PC-9 (cell line): Measurements from ENCODE around the gene VSTM5. TPM values are rescaled to one million over a fixed set of nuclear protein-coding genes. Genes with fewer than 3 reads are reported as not detected.

ENCODE experiments used
- Bru-seq: library from RNA; stranded (reverse); fragments of 400-500 nt; gene quantifications from one replicate; lab custom pipeline; 2021; lab: Mats Ljungman, UMichigan
- BruChase-seq, 2 experiments: library from RNA; stranded (reverse); fragments of 400-500 nt; gene quantifications; one replicate each; lab custom pipeline; 2021; lab: Mats Ljungman, UMichigan
- BruUV-seq: library from RNA; stranded (reverse); fragments of 400-500 nt; replicated peaks from 2 replicates; lab custom pipeline; 2021; lab: Mats Ljungman, UMichigan
- CTCF ChIA-PET: fragments of 300-600 bp; sonication (Branson Sonifier 250); formaldehyde crosslinking; loops from one replicate; lab custom pipeline; 2022; ENCODE audit warnings: antibody characterized with exemption; lab: Charles Lee
- POLR2A ChIA-PET: fragments of 300-600 bp; sonication (Branson Sonifier 250); formaldehyde crosslinking; loops from one replicate; lab custom pipeline; 2022; ENCODE audit warnings: antibody characterized with exemption; ENCODE audit not compliant: unreplicated experiment; lab: Charles Lee
- DNase-seq, 2 experiments: peaks; one replicate each; pipeline versions ENCODE4 v3.0.0 to v3.0.0-alpha.2; 2015 to 2022; ENCODE audit warnings: mixed read lengths in 1 of 2
- H2AFZ ChIP-seq: fragments of 200-600 bp; sonication (generic); 2 replicates; pipeline ENCODE4 v1.8.1; 2017; ENCODE audit warnings: antibody characterized with exemption
- H3F3A ChIP-seq: fragments of 200-600 bp; sonication (generic); 2 replicates; pipeline ENCODE4 v1.8.1; 2017; ENCODE audit warnings: antibody characterized with exemption, mild to moderate bottlenecking, low read depth; ENCODE audit not compliant: insufficient read depth
- H3K27ac ChIP-seq: fragments of 200-600 bp; sonication (generic); 2 replicates; pipeline ENCODE4 v1.6.1; 2016; ENCODE audit warnings: mixed run types
- H3K27me3 ChIP-seq: fragments of 200-600 bp; sonication (generic); 2 replicates; pipeline ENCODE4 v1.6.1; 2016; ENCODE audit warnings: low read depth, mixed run types; ENCODE audit not compliant: insufficient read depth
- H3K36me3 ChIP-seq: fragments of 200-600 bp; sonication (generic); 2 replicates; pipeline ENCODE4 v1.6.1; 2016; ENCODE audit warnings: low read depth, mixed run types
- H3K4me1 ChIP-seq: fragments of 200-600 bp; sonication (generic); replicated peaks from 2 replicates; pipeline ENCODE4 v1.6.1; 2016; ENCODE audit warnings: mixed run types; ENCODE audit not compliant: insufficient read depth
- H3K4me2 ChIP-seq: fragments of 200-600 bp; sonication (generic); 2 replicates; pipeline ENCODE4 v1.6.1; 2017; ENCODE audit warnings: mixed run types
- H3K4me3 ChIP-seq: fragments of 200-600 bp; sonication (generic); 2 replicates; pipeline ENCODE4 v1.6.1; 2016; ENCODE audit warnings: mixed run types
- H3K79me2 ChIP-seq: fragments of 200-600 bp; sonication (generic); 2 replicates; pipeline ENCODE4 v1.6.1; 2017; ENCODE audit warnings: low read depth, mixed run types
- H3K9me2 ChIP-seq: fragments of 200-600 bp; sonication (generic); 2 replicates; pipeline ENCODE4 v1.8.1; 2017; ENCODE audit warnings: mild to moderate bottlenecking; ENCODE audit not compliant: insufficient read depth
- H3K9me3 ChIP-seq: fragments of 200-600 bp; sonication (generic); 2 replicates; pipeline ENCODE4 v1.8.1; 2016; ENCODE audit warnings: low read depth; ENCODE audit not compliant: insufficient read depth
- H4K20me1 ChIP-seq: fragments of 200-600 bp; sonication (generic); 2 replicates; pipeline ENCODE4 v1.8.1; 2017; ENCODE audit not compliant: insufficient read depth
- EZH2 ChIP-seq: fragments of 200-600 bp; sonication (generic); IDR thresholded peaks from 2 replicates; pipeline ENCODE4 v1.8.0; 2017; ENCODE audit warnings: antibody characterized with exemption, low read depth
- intact Hi-C: fragments of 100-400 bp; cut with micrococcal nuclease; formaldehyde crosslinking; loops from one replicate; pipeline ENCODE4 v1.10.0; 2022; ENCODE audit not compliant: unreplicated experiment
- long read RNA-seq: library from polyadenylated mRNA; stranded (forward); transcript quantifications from one replicate; pipeline ENCODE4 v2.0.0, GENCODE V29; 2022
- total RNA-seq: library from RNA; stranded (reverse); gene quantifications from 2 replicates; pipeline ENCODE4 v1.2.3, GENCODE V29; 2021
- TF ChIP-seq, protein P1 (sequence below): fragments of 200-600 bp; sonication (generic); conservative IDR thresholded peaks from 2 replicates; pipeline ENCODE4 v1.6.1; 2017; ENCODE audit warnings: mixed run types, antibody characterized with exemption, mild to moderate bottlenecking, moderate library complexity

The VSTM5 gene, protein sequence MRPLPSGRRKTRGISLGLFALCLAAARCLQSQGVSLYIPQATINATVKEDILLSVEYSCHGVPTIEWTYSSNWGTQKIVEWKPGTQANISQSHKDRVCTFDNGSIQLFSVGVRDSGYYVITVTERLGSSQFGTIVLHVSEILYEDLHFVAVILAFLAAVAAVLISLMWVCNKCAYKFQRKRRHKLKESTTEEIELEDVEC
- total RNA-seq (0.81 and 1.2 TPM in 2 replicates), Bru-seq, nascent RNA (percentile 32 among the genes with signal in this experiment), BruChase-seq, experiment 1, labeled RNA remaining after a 2-hour chase (percentile 32 among the genes with signal in this experiment), BruChase-seq, experiment 2, labeled RNA remaining after a 6-hour chase (percentile 21 among the genes with signal in this experiment)
- long read RNA-seq, partial matches to known transcripts, result 1 of 1 reads
- long read RNA-seq, other reads (novel, unspliced or antisense), result 0 of 1 reads

- Histone ChIP-seq H3K9me2 (peaks cover 3% of the 10 kb centered on the region; the same call in 1 of the 2 replicates), H3F3A (no peaks in the 10 kb centered on the region), H3K27ac (no peak within 1 kb of the TSS), H3K36me3 (no peaks in the 10 kb centered on the region), H4K20me1 (no peaks in the 10 kb centered on the region), H3K4me2 (peak within 1 kb of the TSS; percentile 98), H3K4me1 (peaks cover 16% of the 10 kb centered on the region; the same call in 1 of the 2 replicates), H3K79me2 (no peaks in the 10 kb centered on the region), H3K27me3 (no peaks in the 10 kb centered on the region), H3K9me3 (no peaks in the 10 kb centered on the region), H2AFZ (peak within 1 kb of the TSS; percentile 98), H3K4me3 (peak within 1 kb of the TSS; percentile 70)
- intact Hi-C loops, result no loop called here
- DNase-seq, result peak in 1 of 2 experiments; percentile 75
- TF ChIP-seq, protein P1, sequence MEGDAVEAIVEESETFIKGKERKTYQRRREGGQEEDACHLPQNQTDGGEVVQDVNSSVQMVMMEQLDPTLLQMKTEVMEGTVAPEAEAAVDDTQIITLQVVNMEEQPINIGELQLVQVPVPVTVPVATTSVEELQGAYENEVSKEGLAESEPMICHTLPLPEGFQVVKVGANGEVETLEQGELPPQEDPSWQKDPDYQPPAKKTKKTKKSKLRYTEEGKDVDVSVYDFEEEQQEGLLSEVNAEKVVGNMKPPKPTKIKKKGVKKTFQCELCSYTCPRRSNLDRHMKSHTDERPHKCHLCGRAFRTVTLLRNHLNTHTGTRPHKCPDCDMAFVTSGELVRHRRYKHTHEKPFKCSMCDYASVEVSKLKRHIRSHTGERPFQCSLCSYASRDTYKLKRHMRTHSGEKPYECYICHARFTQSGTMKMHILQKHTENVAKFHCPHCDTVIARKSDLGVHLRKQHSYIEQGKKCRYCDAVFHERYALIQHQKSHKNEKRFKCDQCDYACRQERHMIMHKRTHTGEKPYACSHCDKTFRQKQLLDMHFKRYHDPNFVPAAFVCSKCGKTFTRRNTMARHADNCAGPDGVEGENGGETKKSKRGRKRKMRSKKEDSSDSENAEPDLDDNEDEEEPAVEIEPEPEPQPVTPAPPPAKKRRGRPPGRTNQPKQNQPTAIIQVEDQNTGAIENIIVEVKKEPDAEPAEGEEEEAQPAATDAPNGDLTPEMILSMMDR, result no peak
- no peak for TF ChIP-seq EZH2
- BruUV-seq, result no TSS peak
- CTCF ChIA-PET, result interaction anchor here (0.6 to 1.0 kb wide), 3 partner anchors 42 to 50 kb away, joined by 3 to 5 read pairs (median 4); no protein-coding TSS in a partner anchor
- POLR2A ChIA-PET, result no interaction called here
These were observed at the start of gene VSTM5 for GRCh38 chr11:93850594-93851018. Gene VSTM5, minus strand, starts transcription at chr11:93850618. Its CDS starts 116 bp downstream, at chr11:93850502.

- no peak for TF ChIP-seq EZH2
- TF ChIP-seq, protein P1, result peak; percentile 94
- no peaks in the 10 kb centered on the region; the same call in 1 of the 2 replicates for H3K9me3 ChIP-seq
- no peaks in the 10 kb centered on the region for H3K27me3 ChIP-seq
- no peak overlapping the region for H3K4me3 ChIP-seq
- intact Hi-C loops, result loop anchor here (1.0 to 5.0 kb wide), 3 partner anchors 522 to 707 kb away; no protein-coding TSS in a partner anchor
- no peak overlapping the region for H3K4me2 ChIP-seq
- no peaks in the 10 kb centered on the region for H3F3A ChIP-seq
- ChIA-PET CTCF (interaction anchor here (0.6 to 1.1 kb wide), 8 partner anchors 12 to 623 kb away, joined by 3 to 10 read pairs (median 4); no protein-coding TSS in a partner anchor), POLR2A (interaction anchor here (0.7 kb wide), 1 partner anchor 216 kb away, joined by 3 read pairs; no protein-coding TSS in a partner anchor)
- H3K36me3 ChIP-seq, result no peaks in the 10 kb centered on the region
- H3K9me2 ChIP-seq, result no peaks in the 10 kb centered on the region
- no peaks in the 10 kb centered on the region for H3K79me2 ChIP-seq
- H3K4me1 ChIP-seq, result no peaks in the 10 kb centered on the region
- no peak overlapping the region for H3K27ac ChIP-seq
- DNase-seq, result peak; percentile 18 to 69
- no peak overlapping the region for H2AFZ ChIP-seq
- BruUV-seq, result no TSS peak
- no peaks in the 10 kb centered on the region for H4K20me1 ChIP-seq
These were observed 44.9 kb upstream of the VSTM5 start for GRCh38 chr11:93895106-93895862.

DNA sequence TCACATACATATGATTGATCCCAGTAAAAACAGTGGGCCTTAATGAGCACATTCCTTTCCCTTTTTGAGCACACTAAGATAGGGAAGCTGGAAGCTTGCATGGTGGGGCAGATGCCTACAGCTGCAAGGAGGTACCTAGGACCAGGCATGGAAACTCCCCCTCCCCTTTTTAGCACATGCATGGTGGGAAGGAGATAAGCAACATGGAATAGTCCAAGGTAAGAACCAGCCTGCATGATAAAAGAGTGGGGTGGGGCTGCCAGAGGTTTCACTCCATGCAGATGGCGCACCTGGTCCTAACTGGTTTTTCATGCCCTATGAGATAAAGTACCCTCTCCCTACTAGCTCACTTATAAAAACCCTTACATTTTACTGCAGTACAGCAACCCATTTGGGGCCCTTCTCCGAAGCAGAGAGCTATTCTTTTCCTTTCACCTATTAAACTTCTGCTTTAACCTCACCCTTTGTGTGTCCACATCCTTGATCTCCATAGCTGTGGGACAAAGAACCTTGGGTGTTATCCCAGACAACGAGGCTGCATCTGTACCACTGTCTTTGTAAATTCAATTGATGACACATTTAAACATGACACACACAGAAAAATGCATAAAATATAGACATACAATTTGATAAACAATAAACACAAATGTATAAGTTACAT is 40.1 kb upstream of the VSTM5 start:
- Histone ChIP-seq H3F3A (no peaks in the 10 kb centered on the region), H3K36me3 (no peaks in the 10 kb centered on the region), H3K4me1 (no peaks in the 10 kb centered on the region), H2AFZ (no peak overlapping the region; the same call in 1 of the 2 replicates), H3K4me2 (no peak overlapping the region), H3K79me2 (no peaks in the 10 kb centered on the region), H4K20me1 (no peaks in the 10 kb centered on the region), H3K4me3 (no peak overlapping the region), H3K9me3 (no peaks in the 10 kb centered on the region; the same call in 1 of the 2 replicates), H3K27ac (no peak overlapping the region), H3K27me3 (no peaks in the 10 kb centered on the region), H3K9me2 (no peaks in the 10 kb centered on the region)
- CTCF ChIA-PET, result no interaction called here
- intact Hi-C loops, result no loop called here
- no peak for DNase-seq
- POLR2A ChIA-PET, result no interaction called here
- TF ChIP-seq, protein P1, result no peak
- TF ChIP-seq EZH2, result no peak
- no TSS peak for BruUV-seq
